Muscle layer of duodenum (tissue), 2 donors: ENCODE data around the gene CPN1.
A peak's percentile ranks its signal among the peaks of the same experiment; 100 is the strongest.

ENCODE experiments used
- H3K27ac ChIP-seq: one replicate; pipeline ENCODE4 v1.7.0; 2013; ENCODE audit warnings: mild to moderate bottlenecking, low read length
- H3K27me3 ChIP-seq: one replicate; pipeline ENCODE4 v1.7.0; 2013; ENCODE audit warnings: low read depth, mild to moderate bottlenecking, control low read depth, low read length
- H3K36me3 ChIP-seq, 2 donors: one replicate each; pipeline ENCODE4 v1.7.0; 2013; ENCODE audit warnings: low read length in 2 of 2, control low read depth in 1 of 2, mild to moderate bottlenecking in 1 of 2; ENCODE audit not compliant: insufficient read depth in 2 of 2, control insufficient read depth in 1 of 2
- H3K4me1 ChIP-seq, 2 donors: one replicate each; pipeline ENCODE4 v1.7.0; 2013; ENCODE audit warnings: low read length in 2 of 2, mild to moderate bottlenecking in 2 of 2, control low read depth in 1 of 2, moderate library complexity in 1 of 2; ENCODE audit not compliant: insufficient read depth in 2 of 2, control insufficient read depth in 1 of 2
- H3K4me3 ChIP-seq, 2 donors: one replicate each; pipeline ENCODE4 v1.7.0; 2013; ENCODE audit warnings: low read length in 2 of 2, low read depth in 1 of 2, mild to moderate bottlenecking in 1 of 2
- H3K9me3 ChIP-seq, 2 donors: one replicate each; pipeline ENCODE4 v1.7.0; 2013; ENCODE audit warnings: low read length in 2 of 2, control low read depth in 1 of 2, mild to moderate bottlenecking in 1 of 2; ENCODE audit not compliant: control insufficient read depth in 1 of 2
- donor health status: healthy.

CPN1 gene

GRCh38 chr10:99993701-99994689 is 87.7 kb downstream of the CPN1 start:
- Histone ChIP-seq H3K27me3 (no peaks in the 10 kb centered on the region), H3K27ac (peak overlapping the region; percentile 12), H3K4me3 (no peak overlapping the region), H3K36me3 (no peaks in the 10 kb centered on the region), H3K9me3 (no peaks in the 10 kb centered on the region), H3K4me1 (peaks cover 11 to 29% of the 10 kb centered on the region in 2 donors)
